ENCODE measurements around the gene GAGE13.
A peak's percentile ranks its signal among the peaks of the same experiment; 100 is the strongest.
"Not testable (repeated sequence)": the region's sequence is repeated elsewhere in the genome, so short reads cannot be mapped to it uniquely, and the experiment has no call there.

Gene GAGE13

GRCh38 chrX:49331282-49331681, at the start of gene GAGE13:
Gene GAGE13, plus strand, starts transcription at chrX:49331582. Its CDS starts 1,156 bp downstream, at chrX:49332738.
- not testable (repeated sequence) for DNase-seq

- no peak for DNase-seq
These were observed 48.8 kb upstream of the GAGE13 start for GRCh38 chrX:49282647-49283011.

GRCh38 chrX:49284212-49284611, 47.2 kb upstream of the GAGE13 start:
- no peak for DNase-seq

GRCh38 chrX:49286136-49286535, 45.2 kb upstream of the GAGE13 start:
- no peak for DNase-seq

- DNase-seq = no peak
These were observed 44.8 kb upstream of the GAGE13 start for GRCh38 chrX:49286581-49286980.

- no peak for DNase-seq
These were observed 43.7 kb upstream of the GAGE13 start for GRCh38 chrX:49287665-49288064.

GRCh38 chrX:49290215-49290614, 41.2 kb upstream of the GAGE13 start:
- no peak for DNase-seq

- DNase-seq = peak; percentile 56
These were observed 39.6 kb upstream of the GAGE13 start for GRCh38 chrX:49291615-49292337.

GRCh38 chrX:49292400-49293362, 38.7 kb upstream of the GAGE13 start:
- DNase-seq = no peak

GRCh38 chrX:49299293-49299692, 32.1 kb upstream of the GAGE13 start:
- not testable (repeated sequence) for DNase-seq

GRCh38 chrX:49300703-49301102, 30.7 kb upstream of the GAGE13 start:
- DNase-seq = no peak

GRCh38 chrX:49303346-49303745, 28.0 kb upstream of the GAGE13 start, which contains the start of gene GAGE10:
Gene GAGE10, plus strand, starts transcription at chrX:49303646. Its CDS starts 1,214 bp downstream, at chrX:49304860.
- DNase-seq = no peak

GRCh38 chrX:49307775-49308174, 23.6 kb upstream of the GAGE13 start:
- DNase-seq = not testable (repeated sequence)

GRCh38 chrX:49308604-49309269, 22.6 kb upstream of the GAGE13 start:
- no peak for DNase-seq

GRCh38 chrX:49309401-49309981, 21.9 kb upstream of the GAGE13 start:
- DNase-seq = no peak

GRCh38 chrX:49310371-49310770, 21.0 kb upstream of the GAGE13 start:
- DNase-seq = no peak

GRCh38 chrX:49312176-49312575, 19.2 kb upstream of the GAGE13 start:
- no peak for DNase-seq

- no peak for DNase-seq
These were observed 15.3 kb upstream of the GAGE13 start for GRCh38 chrX:49316085-49316484.

GRCh38 chrX:49321737-49322136, 9.6 kb upstream of the GAGE13 start, which contains the start of gene GAGE12J:
Gene GAGE12J, plus strand, starts transcription at chrX:49322037. Its CDS starts 1,157 bp downstream, at chrX:49323194.
- DNase-seq = not testable (repeated sequence)

- not testable (repeated sequence) for DNase-seq
These were observed 9.1 kb upstream of the GAGE13 start for GRCh38 chrX:49322266-49322665.

GRCh38 chrX:49323735-49324134, 7.6 kb upstream of the GAGE13 start:
- DNase-seq = not testable (repeated sequence)

GRCh38 chrX:49330421-49330820, 961 bp upstream of the GAGE13 start:
- DNase-seq = not testable (repeated sequence)

- not testable (repeated sequence) for DNase-seq
These were observed 459 bp downstream of the GAGE13 start for GRCh38 chrX:49331841-49332240.
